ENCODE measurements around the gene VKORC1L1. TPM values are rescaled to one million over a fixed set of nuclear protein-coding genes. Genes with fewer than 3 reads are reported as not detected.
"Not testable (repeated sequence)": the region's sequence is repeated elsewhere in the genome, so short reads cannot be mapped to it uniquely, and the experiment has no call there.

Gene VKORC1L1
- total RNA-seq, 6 experiments from 2014 or later, result 33.9 to 46.0 (median 43.1) TPM

GRCh38 chr7:65960351-65961074, 87.6 kb downstream of the VKORC1L1 start:
- Mint-ChIP-seq H3K4me1 (ENCODE audit: low read depth) (no peaks in the 10 kb centered on the region), H3K4me3 (no peak overlapping the region), H3K36me3 (ENCODE audit: low read depth) (peaks cover 26% of the 10 kb centered on the region), H3K27me3 (ENCODE audit: insufficient read depth) (no peaks in the 10 kb centered on the region; the same call in 1 of the 2 replicates), H3K27ac (no peak overlapping the region), H3K9me3 (no peaks in the 10 kb centered on the region)
- TF ChIP-seq, protein P1, sequence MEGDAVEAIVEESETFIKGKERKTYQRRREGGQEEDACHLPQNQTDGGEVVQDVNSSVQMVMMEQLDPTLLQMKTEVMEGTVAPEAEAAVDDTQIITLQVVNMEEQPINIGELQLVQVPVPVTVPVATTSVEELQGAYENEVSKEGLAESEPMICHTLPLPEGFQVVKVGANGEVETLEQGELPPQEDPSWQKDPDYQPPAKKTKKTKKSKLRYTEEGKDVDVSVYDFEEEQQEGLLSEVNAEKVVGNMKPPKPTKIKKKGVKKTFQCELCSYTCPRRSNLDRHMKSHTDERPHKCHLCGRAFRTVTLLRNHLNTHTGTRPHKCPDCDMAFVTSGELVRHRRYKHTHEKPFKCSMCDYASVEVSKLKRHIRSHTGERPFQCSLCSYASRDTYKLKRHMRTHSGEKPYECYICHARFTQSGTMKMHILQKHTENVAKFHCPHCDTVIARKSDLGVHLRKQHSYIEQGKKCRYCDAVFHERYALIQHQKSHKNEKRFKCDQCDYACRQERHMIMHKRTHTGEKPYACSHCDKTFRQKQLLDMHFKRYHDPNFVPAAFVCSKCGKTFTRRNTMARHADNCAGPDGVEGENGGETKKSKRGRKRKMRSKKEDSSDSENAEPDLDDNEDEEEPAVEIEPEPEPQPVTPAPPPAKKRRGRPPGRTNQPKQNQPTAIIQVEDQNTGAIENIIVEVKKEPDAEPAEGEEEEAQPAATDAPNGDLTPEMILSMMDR (IDR thresholded peaks at IDR 0.05), result no peak
- no peak for DNase-seq

GRCh38 chr7:65962033-65962432, 89.2 kb downstream of the VKORC1L1 start:
- no peak for DNase-seq
- H3K27me3 Mint-ChIP-seq (ENCODE audit: insufficient read depth), result peaks cover 5% of the 10 kb centered on the region; the same call in 1 of the 2 replicates
- H3K4me3 Mint-ChIP-seq, result no peak overlapping the region
- TF ChIP-seq, protein P1 (IDR thresholded peaks at IDR 0.05), result no peak
- no peaks in the 10 kb centered on the region for H3K4me1 Mint-ChIP-seq (ENCODE audit: low read depth)
- H3K27ac Mint-ChIP-seq, result no peak overlapping the region
- H3K9me3 Mint-ChIP-seq, result no peaks in the 10 kb centered on the region
- H3K36me3 Mint-ChIP-seq (ENCODE audit: low read depth), result peaks cover 38% of the 10 kb centered on the region

- not testable (repeated sequence) for H3K27ac Mint-ChIP-seq; DNase-seq; H3K27me3 Mint-ChIP-seq (ENCODE audit: insufficient read depth); H3K9me3 Mint-ChIP-seq; H3K4me3 Mint-ChIP-seq; H3K4me1 Mint-ChIP-seq (ENCODE audit: low read depth)
- peaks cover 41% of the 10 kb centered on the region for H3K36me3 Mint-ChIP-seq (ENCODE audit: low read depth)
These were observed 91.8 kb downstream of the VKORC1L1 start for GRCh38 chr7:65964671-65965070.

DNA sequence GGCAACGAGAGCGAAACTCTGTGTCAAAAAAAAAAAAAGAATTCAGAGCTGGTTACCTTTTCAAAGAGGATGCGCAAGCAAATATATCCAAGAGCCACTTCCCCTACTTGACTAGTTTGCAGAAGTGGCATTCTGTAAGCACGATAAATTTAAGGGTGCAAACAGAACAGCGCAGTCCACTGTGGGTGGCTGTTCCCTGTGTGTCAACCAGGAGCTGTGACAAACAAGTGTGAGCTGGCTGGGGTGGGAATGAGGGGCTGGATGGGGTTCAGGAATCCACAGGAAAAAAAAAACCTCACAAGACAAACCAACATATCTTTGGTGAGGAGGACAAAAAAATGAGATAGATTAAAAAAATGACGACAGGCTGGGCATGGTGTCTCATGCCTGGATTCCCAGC, 93.3 kb downstream of the VKORC1L1 start:
- Mint-ChIP-seq H3K27ac (no peak overlapping the region), H3K4me1 (ENCODE audit: low read depth) (no peaks in the 10 kb centered on the region), H3K4me3 (no peak overlapping the region), H3K9me3 (no peaks in the 10 kb centered on the region), H3K27me3 (ENCODE audit: insufficient read depth) (peaks cover 5% of the 10 kb centered on the region; the same call in 1 of the 2 replicates), H3K36me3 (ENCODE audit: low read depth) (peaks cover 43% of the 10 kb centered on the region)
- DNase-seq, result no peak
- TF ChIP-seq, protein P1 (IDR thresholded peaks at IDR 0.05), result no peak

DNA sequence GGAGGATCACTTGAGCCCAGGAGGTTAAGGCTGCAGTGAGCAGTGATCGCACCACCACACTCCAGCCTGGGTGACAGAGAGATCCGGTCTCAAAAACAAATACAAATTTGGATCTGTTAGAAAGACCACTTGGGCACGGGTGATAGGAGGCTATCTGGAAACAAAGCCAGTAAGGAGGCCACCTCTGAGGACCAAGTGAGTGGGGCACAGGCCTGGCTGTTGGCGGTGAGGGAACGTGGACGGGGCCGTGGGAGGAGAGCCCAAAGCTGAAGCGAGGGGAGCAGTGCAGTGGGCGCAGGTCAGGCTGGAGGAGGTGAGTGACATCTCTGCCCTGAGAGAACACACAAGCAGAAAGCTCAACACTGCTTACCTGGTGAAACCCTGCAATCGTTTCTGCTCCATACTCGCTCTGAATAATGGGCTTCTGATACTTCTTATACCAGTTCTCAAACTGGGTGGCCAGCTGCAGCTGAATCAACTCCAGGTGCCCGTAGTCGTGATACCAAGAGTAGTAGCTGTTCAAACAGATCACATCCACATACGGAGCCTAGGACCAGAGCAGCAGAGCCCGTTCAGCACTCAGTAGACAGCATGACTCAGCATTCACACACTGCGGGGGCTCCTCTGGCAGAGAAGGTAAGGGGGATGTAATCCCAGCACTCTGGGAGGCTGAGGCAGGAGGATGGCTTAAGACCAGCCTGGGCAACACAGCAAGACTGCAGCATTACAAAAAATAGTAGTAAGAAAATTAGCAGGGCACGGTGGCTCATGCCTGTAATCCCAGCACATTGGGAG, 94.7 kb downstream of the VKORC1L1 start:
- Mint-ChIP-seq H3K27ac (no peak overlapping the region), H3K36me3 (ENCODE audit: low read depth) (peaks cover 47% of the 10 kb centered on the region), H3K27me3 (ENCODE audit: insufficient read depth) (peaks cover 5% of the 10 kb centered on the region; the same call in 1 of the 2 replicates), H3K9me3 (no peaks in the 10 kb centered on the region), H3K4me1 (ENCODE audit: low read depth) (no peaks in the 10 kb centered on the region), H3K4me3 (no peak overlapping the region)
- DNase-seq, result no peak
- TF ChIP-seq, protein P1 (IDR thresholded peaks at IDR 0.05), result no peak

Data from HFFc6 (cell line).